Measurements from ENCODE around the gene SNX15.
"Not testable (repeated sequence)": the region's sequence is repeated elsewhere in the genome, so short reads cannot be mapped to it uniquely, and the experiment has no call there.

The SNX15 gene

GRCh38 chr11:64998690-64999431 is 28.4 kb upstream of the SNX15 start:
- Histone ChIP-seq H3K36me3 (ENCODE audit: control insufficient read depth in 2 of 2, insufficient read depth in 2 of 2, low read length in 2 of 2) (no peaks in the 10 kb centered on the region), H3K27me3 (ENCODE audit: control insufficient read depth in 1 of 2, insufficient read depth in 2 of 2, low read length in 2 of 2) (no peaks in the 10 kb centered on the region), H3K9ac (ENCODE audit: low read length in 2 of 2) (no peak overlapping the region), H3K27ac (ENCODE audit: low read length) (no peak overlapping the region), H3K4me3 (ENCODE audit: low read length in 2 of 2) (no peak overlapping the region), H3K9me3 (ENCODE audit: control insufficient read depth in 2 of 2, low read length in 2 of 2) (no peaks in the 10 kb centered on the region), H3K4me1 (ENCODE audit: control insufficient read depth, insufficient read depth, low read length) (peaks cover 13% of the 10 kb centered on the region)

- Histone ChIP-seq H3K4me1 (ENCODE audit: control insufficient read depth, insufficient read depth, low read length) (peaks cover 13% of the 10 kb centered on the region), H3K4me3 (ENCODE audit: low read length in 2 of 2) (no peak overlapping the region), H3K9me3 (ENCODE audit: control insufficient read depth in 2 of 2, low read length in 2 of 2) (no peaks in the 10 kb centered on the region), H3K36me3 (ENCODE audit: control insufficient read depth in 2 of 2, insufficient read depth in 2 of 2, low read length in 2 of 2) (no peaks in the 10 kb centered on the region), H3K9ac (ENCODE audit: low read length in 2 of 2) (no peak overlapping the region), H3K27ac (ENCODE audit: low read length) (no peak overlapping the region), H3K27me3 (ENCODE audit: control insufficient read depth in 1 of 2, insufficient read depth in 2 of 2, low read length in 2 of 2) (no peaks in the 10 kb centered on the region)
Measured at GRCh38 chr11:64999478-64999877, 27.8 kb upstream of the SNX15 start.

GRCh38 chr11:65002706-65003105 is 24.5 kb upstream of the SNX15 start:
- Histone ChIP-seq H3K27me3 (ENCODE audit: control insufficient read depth in 1 of 2, insufficient read depth in 2 of 2, low read length in 2 of 2) (no peaks in the 10 kb centered on the region), H3K4me3 (ENCODE audit: low read length in 2 of 2) (no peak overlapping the region), H3K9ac (ENCODE audit: low read length in 2 of 2) (no peak overlapping the region), H3K4me1 (ENCODE audit: control insufficient read depth, insufficient read depth, low read length) (no peaks in the 10 kb centered on the region), H3K27ac (ENCODE audit: low read length) (no peak overlapping the region), H3K9me3 (ENCODE audit: control insufficient read depth in 2 of 2, low read length in 2 of 2) (no peaks in the 10 kb centered on the region), H3K36me3 (ENCODE audit: control insufficient read depth in 2 of 2, insufficient read depth in 2 of 2, low read length in 2 of 2) (no peaks in the 10 kb centered on the region)

- Histone ChIP-seq H3K36me3 (ENCODE audit: control insufficient read depth in 2 of 2, insufficient read depth in 2 of 2, low read length in 2 of 2) (no peaks in the 10 kb centered on the region), H3K9ac (ENCODE audit: low read length in 2 of 2) (no peak overlapping the region), H3K4me1 (ENCODE audit: control insufficient read depth, insufficient read depth, low read length) (no peaks in the 10 kb centered on the region), H3K4me3 (ENCODE audit: low read length in 2 of 2) (no peak overlapping the region), H3K9me3 (ENCODE audit: control insufficient read depth in 2 of 2, low read length in 2 of 2) (no peaks in the 10 kb centered on the region), H3K27me3 (ENCODE audit: control insufficient read depth in 1 of 2, insufficient read depth in 2 of 2, low read length in 2 of 2) (no peaks in the 10 kb centered on the region), H3K27ac (ENCODE audit: low read length) (no peak overlapping the region)
Measured at GRCh38 chr11:65003282-65003681, 24.0 kb upstream of the SNX15 start.

- not testable (repeated sequence) for H3K9ac ChIP-seq (ENCODE audit: low read length in 2 of 2); H3K9me3 ChIP-seq (ENCODE audit: control insufficient read depth in 2 of 2, low read length in 2 of 2); H3K27ac ChIP-seq (ENCODE audit: low read length); H3K4me1 ChIP-seq (ENCODE audit: control insufficient read depth, insufficient read depth, low read length); H3K4me3 ChIP-seq (ENCODE audit: low read length in 2 of 2); H3K36me3 ChIP-seq (ENCODE audit: control insufficient read depth in 2 of 2, insufficient read depth in 2 of 2, low read length in 2 of 2); H3K27me3 ChIP-seq (ENCODE audit: control insufficient read depth in 1 of 2, insufficient read depth in 2 of 2, low read length in 2 of 2)
Measured at GRCh38 chr11:65003968-65004367, 23.3 kb upstream of the SNX15 start.

GRCh38 chr11:65008016-65008415 is 19.2 kb upstream of the SNX15 start:
- H3K9me3 ChIP-seq (ENCODE audit: control insufficient read depth in 2 of 2, low read length in 2 of 2): no peaks in the 10 kb centered on the region
- H3K27ac ChIP-seq (ENCODE audit: low read length): no peak overlapping the region
- peaks cover under 1% of the 10 kb centered on the region for H3K4me1 ChIP-seq (ENCODE audit: control insufficient read depth, insufficient read depth, low read length)
- H3K27me3 ChIP-seq (ENCODE audit: control insufficient read depth in 1 of 2, insufficient read depth in 2 of 2, low read length in 2 of 2): no peaks in the 10 kb centered on the region
- H3K36me3 ChIP-seq (ENCODE audit: control insufficient read depth in 2 of 2, insufficient read depth in 2 of 2, low read length in 2 of 2): no peaks in the 10 kb centered on the region
- no peak overlapping the region for H3K4me3 ChIP-seq (ENCODE audit: low read length in 2 of 2)
- no peak overlapping the region for H3K9ac ChIP-seq (ENCODE audit: low read length in 2 of 2)

GRCh38 chr11:65008873-65009272 is 18.4 kb upstream of the SNX15 start:
- Histone ChIP-seq H3K27ac (ENCODE audit: low read length) (no peak overlapping the region), H3K4me3 (ENCODE audit: low read length in 2 of 2) (no peak overlapping the region), H3K9me3 (ENCODE audit: control insufficient read depth in 2 of 2, low read length in 2 of 2) (no peaks in the 10 kb centered on the region), H3K36me3 (ENCODE audit: control insufficient read depth in 2 of 2, insufficient read depth in 2 of 2, low read length in 2 of 2) (no peaks in the 10 kb centered on the region), H3K4me1 (ENCODE audit: control insufficient read depth, insufficient read depth, low read length) (peaks cover 5% of the 10 kb centered on the region), H3K27me3 (ENCODE audit: control insufficient read depth in 1 of 2, insufficient read depth in 2 of 2, low read length in 2 of 2) (no peaks in the 10 kb centered on the region), H3K9ac (ENCODE audit: low read length in 2 of 2) (no peak overlapping the region)

- Histone ChIP-seq H3K4me3 (ENCODE audit: low read length in 2 of 2) (peak overlapping the region; percentile 92 to 95), H3K27me3 (ENCODE audit: control insufficient read depth in 1 of 2, insufficient read depth in 2 of 2, low read length in 2 of 2) (no peaks in the 10 kb centered on the region), H3K9me3 (ENCODE audit: control insufficient read depth in 2 of 2, low read length in 2 of 2) (no peaks in the 10 kb centered on the region), H3K27ac (ENCODE audit: low read length) (peak overlapping the region; percentile 99), H3K36me3 (ENCODE audit: control insufficient read depth in 2 of 2, insufficient read depth in 2 of 2, low read length in 2 of 2) (peaks cover 2 to 4% of the 10 kb centered on the region in 2 donors), H3K9ac (ENCODE audit: low read length in 2 of 2) (peak overlapping the region; percentile 99), H3K4me1 (ENCODE audit: control insufficient read depth, insufficient read depth, low read length) (peaks cover 15% of the 10 kb centered on the region)
Measured at GRCh38 chr11:65013130-65013887, 13.9 kb upstream of the SNX15 start.

- peaks cover 15% of the 10 kb centered on the region for H3K4me1 ChIP-seq (ENCODE audit: control insufficient read depth, insufficient read depth, low read length)
- peak within 1 kb of the TSS; percentile 99 for H3K9ac ChIP-seq (ENCODE audit: low read length in 2 of 2)
- no peaks in the 10 kb centered on the region for H3K9me3 ChIP-seq (ENCODE audit: control insufficient read depth in 2 of 2, low read length in 2 of 2)
- H3K27ac ChIP-seq (ENCODE audit: low read length): peak within 1 kb of the TSS; percentile 99
- no peaks in the 10 kb centered on the region for H3K27me3 ChIP-seq (ENCODE audit: control insufficient read depth in 1 of 2, insufficient read depth in 2 of 2, low read length in 2 of 2)
- peak within 1 kb of the TSS; percentile 92 to 95 for H3K4me3 ChIP-seq (ENCODE audit: low read length in 2 of 2)
- peaks cover 8 to 10% of the 10 kb centered on the region in 2 donors for H3K36me3 ChIP-seq (ENCODE audit: control insufficient read depth in 2 of 2, insufficient read depth in 2 of 2, low read length in 2 of 2)
Measured at GRCh38 chr11:65013888-65014725, 13.1 kb upstream of the SNX15 start, which contains the start of gene ARL2. Gene ARL2 (plus strand): TSS chr11:65014160. CDS start chr11:65014208, 48 bp downstream.

- peak overlapping the region; percentile 92 to 95 for H3K4me3 ChIP-seq (ENCODE audit: low read length in 2 of 2)
- no peaks in the 10 kb centered on the region for H3K9me3 ChIP-seq (ENCODE audit: control insufficient read depth in 2 of 2, low read length in 2 of 2)
- peaks cover 15% of the 10 kb centered on the region for H3K4me1 ChIP-seq (ENCODE audit: control insufficient read depth, insufficient read depth, low read length)
- H3K27ac ChIP-seq (ENCODE audit: low read length): peak overlapping the region; percentile 99
- no peaks in the 10 kb centered on the region for H3K27me3 ChIP-seq (ENCODE audit: control insufficient read depth in 1 of 2, insufficient read depth in 2 of 2, low read length in 2 of 2)
- H3K36me3 ChIP-seq (ENCODE audit: control insufficient read depth in 2 of 2, insufficient read depth in 2 of 2, low read length in 2 of 2): peaks cover 9 to 12% of the 10 kb centered on the region in 2 donors
- peak overlapping the region; percentile 99 for H3K9ac ChIP-seq (ENCODE audit: low read length in 2 of 2)
Measured at GRCh38 chr11:65014726-65015227, 12.5 kb upstream of the SNX15 start.

All from stomach smooth muscle (tissue), 2 donors.